ENCODE data around the gene DPP10. TPM values are rescaled to one million over a fixed set of nuclear protein-coding genes. Genes with fewer than 3 reads are reported as not detected.

The DPP10 gene
- total RNA-seq, 3 donors from 2014 or later (not counting 1 experiment from before 2014, with no cell fraction given), result not detected

DNA sequence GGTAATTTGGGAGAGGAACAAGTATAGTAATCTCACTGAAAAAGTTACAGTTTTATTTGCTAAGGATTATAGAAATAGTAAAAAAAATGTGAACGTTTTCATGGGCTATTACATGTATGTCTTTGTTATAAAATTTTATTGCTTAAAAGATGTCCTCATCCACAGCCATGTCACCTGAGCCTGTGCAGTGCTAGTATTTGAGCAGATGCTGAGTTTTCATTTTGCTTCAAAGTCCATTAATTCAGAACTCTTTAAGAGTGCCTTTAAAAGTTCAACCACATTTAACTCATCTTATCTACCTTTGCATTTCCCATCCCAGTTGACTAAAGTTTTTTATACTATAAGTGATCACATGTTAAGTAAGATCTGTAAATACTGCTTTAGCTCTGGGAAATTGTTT, 52.6 kb downstream of the DPP10 start:
- Mint-ChIP-seq H3K4me1 (no peaks in the 10 kb centered on the region), H3K27me3 (ENCODE audit: low read depth in 2 of 2) (peaks cover 0 to 2% of the 10 kb centered on the region in 2 donors), H3K27ac (no peak overlapping the region), H3K9me3 (peaks cover 3 to 4% of the 10 kb centered on the region in 2 donors), H3K36me3 (no peaks in the 10 kb centered on the region), H3K4me3 (no peak overlapping the region)
- TF ChIP-seq, protein P1, sequence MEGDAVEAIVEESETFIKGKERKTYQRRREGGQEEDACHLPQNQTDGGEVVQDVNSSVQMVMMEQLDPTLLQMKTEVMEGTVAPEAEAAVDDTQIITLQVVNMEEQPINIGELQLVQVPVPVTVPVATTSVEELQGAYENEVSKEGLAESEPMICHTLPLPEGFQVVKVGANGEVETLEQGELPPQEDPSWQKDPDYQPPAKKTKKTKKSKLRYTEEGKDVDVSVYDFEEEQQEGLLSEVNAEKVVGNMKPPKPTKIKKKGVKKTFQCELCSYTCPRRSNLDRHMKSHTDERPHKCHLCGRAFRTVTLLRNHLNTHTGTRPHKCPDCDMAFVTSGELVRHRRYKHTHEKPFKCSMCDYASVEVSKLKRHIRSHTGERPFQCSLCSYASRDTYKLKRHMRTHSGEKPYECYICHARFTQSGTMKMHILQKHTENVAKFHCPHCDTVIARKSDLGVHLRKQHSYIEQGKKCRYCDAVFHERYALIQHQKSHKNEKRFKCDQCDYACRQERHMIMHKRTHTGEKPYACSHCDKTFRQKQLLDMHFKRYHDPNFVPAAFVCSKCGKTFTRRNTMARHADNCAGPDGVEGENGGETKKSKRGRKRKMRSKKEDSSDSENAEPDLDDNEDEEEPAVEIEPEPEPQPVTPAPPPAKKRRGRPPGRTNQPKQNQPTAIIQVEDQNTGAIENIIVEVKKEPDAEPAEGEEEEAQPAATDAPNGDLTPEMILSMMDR (IDR thresholded peaks at IDR 0.05), result no peak
- Histone ChIP-seq H3K36me3 (ENCODE audit: control insufficient read depth, insufficient read depth, low read length) (no peaks in the 10 kb centered on the region), H3K4me1 (ENCODE audit: control insufficient read depth, insufficient read depth, low read length) (no peaks in the 10 kb centered on the region), H3K27me3 (ENCODE audit: control insufficient read depth, insufficient read depth, low read length) (no peaks in the 10 kb centered on the region), H3K9me3 (ENCODE audit: control insufficient read depth, insufficient read depth, low read length) (no peaks in the 10 kb centered on the region), H3K4me3 (ENCODE audit: low read length) (no peak overlapping the region), H3K27ac (ENCODE audit: low read length) (no peak overlapping the region)
- intact Hi-C loops (cut with micrococcal nuclease), result no loop called here
- no peak for ATAC-seq
- 80% methylated on average over 1 of the region's 1 CpG for WGBS (ENCODE audit: insufficient coverage)
- no peak for DNase-seq

DNA sequence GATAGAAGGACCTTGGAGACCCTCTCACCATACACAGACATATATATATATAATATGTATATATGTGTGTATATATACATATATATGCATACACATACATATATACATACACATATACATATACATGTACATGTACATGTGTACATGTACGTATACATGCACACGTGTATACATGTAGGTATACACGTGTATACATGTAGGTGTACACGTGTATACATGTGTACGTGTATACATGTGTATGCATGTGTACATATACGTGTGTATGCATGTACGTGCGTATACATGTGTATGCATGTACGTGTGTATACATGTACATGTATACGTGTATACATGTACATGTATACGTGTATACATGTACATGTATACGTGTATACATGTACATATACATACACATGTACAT, 54.5 kb downstream of the DPP10 start:
- H3K4me1 ChIP-seq (ENCODE audit: control insufficient read depth, insufficient read depth, low read length), result no peaks in the 10 kb centered on the region
- DNase-seq (no peak), ATAC-seq (no peak)
- H3K36me3 Mint-ChIP-seq, result no peaks in the 10 kb centered on the region
- no peaks in the 10 kb centered on the region for H3K4me1 Mint-ChIP-seq
- TF ChIP-seq, protein P1 (IDR thresholded peaks at IDR 0.05), result no peak
- H3K9me3 ChIP-seq (ENCODE audit: control insufficient read depth, insufficient read depth, low read length), result no peaks in the 10 kb centered on the region
- H3K27me3 ChIP-seq (ENCODE audit: control insufficient read depth, insufficient read depth, low read length), result no peaks in the 10 kb centered on the region
- H3K36me3 ChIP-seq (ENCODE audit: control insufficient read depth, insufficient read depth, low read length), result no peaks in the 10 kb centered on the region
- no peak overlapping the region for H3K4me3 Mint-ChIP-seq
- 92% methylated on average over 8 of the region's 12 CpGs for WGBS (ENCODE audit: insufficient coverage)
- intact Hi-C loops (cut with micrococcal nuclease), result no loop called here
- no peak overlapping the region for H3K27ac Mint-ChIP-seq
- no peak overlapping the region for H3K27ac ChIP-seq (ENCODE audit: low read length)
- no peak overlapping the region for H3K4me3 ChIP-seq (ENCODE audit: low read length)
- peaks cover 0 to 4% of the 10 kb centered on the region in 2 donors for H3K9me3 Mint-ChIP-seq
- peaks cover 0 to 2% of the 10 kb centered on the region in 2 donors for H3K27me3 Mint-ChIP-seq (ENCODE audit: low read depth in 2 of 2)

DNA sequence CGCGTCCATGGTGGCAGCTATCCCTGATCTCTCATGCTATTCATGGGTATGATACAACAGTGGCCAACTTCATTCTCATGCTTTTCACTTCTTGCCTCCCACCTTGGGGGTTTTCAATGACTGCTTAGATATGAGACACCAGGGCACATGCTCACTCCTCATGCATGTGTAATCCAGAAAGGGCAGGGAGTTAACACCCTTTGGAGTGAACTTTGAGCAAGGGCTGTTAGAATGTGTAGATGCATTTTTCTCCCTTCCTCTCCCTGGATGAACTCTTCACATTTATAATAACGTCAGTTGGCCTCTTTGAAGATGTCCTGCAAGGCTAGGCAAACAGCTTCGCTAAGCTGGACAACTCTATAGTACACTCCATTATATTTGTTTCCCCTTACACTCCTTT, 56.7 kb downstream of the DPP10 start:
- H3K36me3 Mint-ChIP-seq, result no peaks in the 10 kb centered on the region
- no peak overlapping the region for H3K27ac Mint-ChIP-seq
- Histone ChIP-seq H3K4me3 (ENCODE audit: low read length) (no peak overlapping the region), H3K9me3 (ENCODE audit: control insufficient read depth, insufficient read depth, low read length) (no peaks in the 10 kb centered on the region), H3K36me3 (ENCODE audit: control insufficient read depth, insufficient read depth, low read length) (no peaks in the 10 kb centered on the region), H3K27ac (ENCODE audit: low read length) (no peak overlapping the region), H3K4me1 (ENCODE audit: control insufficient read depth, insufficient read depth, low read length) (no peaks in the 10 kb centered on the region), H3K27me3 (ENCODE audit: control insufficient read depth, insufficient read depth, low read length) (no peaks in the 10 kb centered on the region)
- H3K27me3 Mint-ChIP-seq (ENCODE audit: low read depth in 2 of 2), result no peaks in the 10 kb centered on the region
- no peak overlapping the region for H3K4me3 Mint-ChIP-seq
- no peak for DNase-seq
- 83% methylated on average over 4 of the region's 4 CpGs for WGBS (ENCODE audit: insufficient coverage)
- TF ChIP-seq, protein P1 (IDR thresholded peaks at IDR 0.05), result no peak
- intact Hi-C loops (cut with micrococcal nuclease), result no loop called here
- no peaks in the 10 kb centered on the region for H3K4me1 Mint-ChIP-seq
- peaks cover 0 to 5% of the 10 kb centered on the region in 2 donors for H3K9me3 Mint-ChIP-seq
- no peak for ATAC-seq

DNA sequence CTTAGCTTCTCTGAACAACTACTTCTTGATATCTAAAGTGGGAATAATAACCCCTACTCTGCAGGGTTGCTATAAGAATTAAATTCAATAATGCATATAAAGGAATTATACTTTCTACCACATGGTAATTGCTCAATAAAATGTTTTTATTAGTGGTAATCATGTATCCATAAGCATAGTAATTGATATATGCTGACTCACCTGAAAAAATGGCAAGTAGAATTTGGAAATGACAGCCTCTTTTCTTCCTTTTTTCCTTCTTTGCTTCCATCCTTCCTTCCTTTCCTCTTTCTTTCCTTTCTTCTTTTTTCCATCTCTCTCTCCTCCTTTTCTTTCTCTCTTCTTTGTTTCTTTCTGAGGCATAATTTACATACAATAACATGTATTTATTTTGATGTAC, 65.3 kb downstream of the DPP10 start:
- no peak overlapping the region for H3K4me3 Mint-ChIP-seq
- H3K27ac Mint-ChIP-seq, result no peak overlapping the region
- Histone ChIP-seq H3K4me1 (ENCODE audit: control insufficient read depth, insufficient read depth, low read length) (no peaks in the 10 kb centered on the region), H3K27me3 (ENCODE audit: control insufficient read depth, insufficient read depth, low read length) (no peaks in the 10 kb centered on the region), H3K4me3 (ENCODE audit: low read length) (no peak overlapping the region), H3K27ac (ENCODE audit: low read length) (no peak overlapping the region), H3K36me3 (ENCODE audit: control insufficient read depth, insufficient read depth, low read length) (no peaks in the 10 kb centered on the region), H3K9me3 (ENCODE audit: control insufficient read depth, insufficient read depth, low read length) (no peaks in the 10 kb centered on the region)
- H3K9me3 Mint-ChIP-seq, result peaks cover 0 to 5% of the 10 kb centered on the region in 2 donors
- no peak for ATAC-seq
- TF ChIP-seq, protein P1 (IDR thresholded peaks at IDR 0.05), result no peak
- intact Hi-C loops (cut with micrococcal nuclease), result no loop called here
- no peaks in the 10 kb centered on the region for H3K4me1 Mint-ChIP-seq
- DNase-seq, result no peak
- H3K36me3 Mint-ChIP-seq, result no peaks in the 10 kb centered on the region
- no peaks in the 10 kb centered on the region for H3K27me3 Mint-ChIP-seq (ENCODE audit: low read depth in 2 of 2)
